AG04449 (cell line): ENCODE measurements around the gene CTAG1A.
"Not testable (repeated sequence)": the region's sequence is repeated elsewhere in the genome, so short reads cannot be mapped to it uniquely, and the experiment has no call there.

Source experiments
- CTCF ChIA-PET: fragments of 350-600 bp; formaldehyde crosslinking; extraction: SDS; loops from one replicate; lab custom pipeline; 2021; ENCODE audit warnings: antibody characterized with exemption; lab: Yijun Ruan, JAX
- POLR2A ChIA-PET: fragments of 400-600, 350-600 bp; formaldehyde crosslinking; extraction: SDS; loops from one replicate; lab custom pipeline; 2020; ENCODE audit warnings: antibody characterized with exemption, inconsistent platforms; lab: Yijun Ruan, JAX
- DNase-seq: peaks from one replicate; pipeline ENCODE4 v3.0.0-alpha.2; 2010; ENCODE audit warnings: low read depth, low spot score
- H3K4me3 ChIP-seq: 2 replicates; pipeline ENCODE4 v1.5.1; 2011; ENCODE audit warnings: low read depth, mild to moderate bottlenecking, control low read depth, low read length
- TF ChIP-seq, protein P1 (sequence below): IDR thresholded peaks from one replicate; pipeline ENCODE4 v1.5.1; 2011; ENCODE audit warnings: mild to moderate bottlenecking, moderate library complexity, low read length, control low read depth, inconsistent platforms; ENCODE audit not compliant: insufficient read depth; ENCODE audit errors: missing control alignments

Gene CTAG1A

DNA sequence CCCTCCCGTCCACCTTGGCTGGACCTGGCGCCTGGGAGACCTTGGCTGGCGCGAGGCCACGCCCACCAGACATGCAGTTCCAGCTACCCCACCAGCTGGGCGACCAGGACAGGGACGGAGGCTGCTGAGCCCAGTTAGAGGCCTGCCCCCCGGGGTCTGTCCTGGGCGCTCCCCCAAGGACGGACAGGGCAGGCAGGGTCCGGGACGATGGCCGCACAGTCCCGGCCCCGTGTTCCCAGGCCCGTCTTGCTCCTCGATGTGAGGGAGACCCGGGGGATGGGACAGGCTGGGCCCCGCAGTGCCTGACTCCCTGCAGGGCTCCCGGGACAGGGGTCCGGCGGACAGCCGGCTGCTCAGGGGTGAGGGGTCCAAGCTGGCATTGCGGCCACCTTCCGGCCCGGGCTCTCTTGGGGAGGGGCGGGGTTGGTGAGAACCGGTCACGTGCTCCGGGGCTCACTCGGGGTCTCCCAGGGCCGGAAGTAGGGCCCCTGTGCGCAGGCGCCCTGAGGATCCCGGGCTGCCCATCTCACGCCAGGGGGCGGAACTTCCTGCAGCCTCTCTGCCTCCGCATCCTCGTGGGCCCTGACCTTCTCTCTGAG lies at the start of gene CTAG1A:
Gene CTAG1A (plus strand): TSS at position 549 of the 599 bp plus-strand sequence. CDS start 74 bp downstream, outside the sequence.
- CTCF ChIA-PET, H3K4me3 ChIP-seq, DNase-seq, POLR2A ChIA-PET: not testable (repeated sequence)

DNA sequence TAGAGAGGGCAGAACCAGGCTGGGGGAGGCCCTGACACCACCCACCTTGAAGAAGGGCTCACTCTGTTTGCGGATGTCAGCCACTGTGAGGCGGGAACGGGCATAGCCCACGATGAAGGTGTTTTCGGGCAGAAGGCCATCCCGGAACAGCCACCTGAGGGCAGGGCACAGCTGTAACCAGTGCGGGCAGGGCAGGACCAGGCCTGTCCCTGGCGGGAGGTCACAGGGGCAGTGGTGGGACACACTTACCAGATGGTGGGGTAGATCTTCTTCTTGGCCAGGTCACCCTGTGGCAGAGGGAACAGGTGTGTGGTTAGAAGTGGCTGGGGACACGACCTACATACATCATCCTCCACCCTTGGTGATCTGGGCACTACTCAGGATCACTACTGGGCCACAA lies 49.0 kb upstream of the CTAG1A start:
- TF ChIP-seq, protein P1, sequence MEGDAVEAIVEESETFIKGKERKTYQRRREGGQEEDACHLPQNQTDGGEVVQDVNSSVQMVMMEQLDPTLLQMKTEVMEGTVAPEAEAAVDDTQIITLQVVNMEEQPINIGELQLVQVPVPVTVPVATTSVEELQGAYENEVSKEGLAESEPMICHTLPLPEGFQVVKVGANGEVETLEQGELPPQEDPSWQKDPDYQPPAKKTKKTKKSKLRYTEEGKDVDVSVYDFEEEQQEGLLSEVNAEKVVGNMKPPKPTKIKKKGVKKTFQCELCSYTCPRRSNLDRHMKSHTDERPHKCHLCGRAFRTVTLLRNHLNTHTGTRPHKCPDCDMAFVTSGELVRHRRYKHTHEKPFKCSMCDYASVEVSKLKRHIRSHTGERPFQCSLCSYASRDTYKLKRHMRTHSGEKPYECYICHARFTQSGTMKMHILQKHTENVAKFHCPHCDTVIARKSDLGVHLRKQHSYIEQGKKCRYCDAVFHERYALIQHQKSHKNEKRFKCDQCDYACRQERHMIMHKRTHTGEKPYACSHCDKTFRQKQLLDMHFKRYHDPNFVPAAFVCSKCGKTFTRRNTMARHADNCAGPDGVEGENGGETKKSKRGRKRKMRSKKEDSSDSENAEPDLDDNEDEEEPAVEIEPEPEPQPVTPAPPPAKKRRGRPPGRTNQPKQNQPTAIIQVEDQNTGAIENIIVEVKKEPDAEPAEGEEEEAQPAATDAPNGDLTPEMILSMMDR, result no peak
- no peak overlapping the region for H3K4me3 ChIP-seq
- DNase-seq, result no peak
- POLR2A ChIA-PET, result no interaction called here
- CTCF ChIA-PET, result interaction anchor here (0.7 to 2.6 kb wide), 8 partner anchors 9 to 137 kb away, joined by 3 to 15 read pairs (median 4); partner anchors contain the start of genes ATP6AP1 and RPL10

DNA sequence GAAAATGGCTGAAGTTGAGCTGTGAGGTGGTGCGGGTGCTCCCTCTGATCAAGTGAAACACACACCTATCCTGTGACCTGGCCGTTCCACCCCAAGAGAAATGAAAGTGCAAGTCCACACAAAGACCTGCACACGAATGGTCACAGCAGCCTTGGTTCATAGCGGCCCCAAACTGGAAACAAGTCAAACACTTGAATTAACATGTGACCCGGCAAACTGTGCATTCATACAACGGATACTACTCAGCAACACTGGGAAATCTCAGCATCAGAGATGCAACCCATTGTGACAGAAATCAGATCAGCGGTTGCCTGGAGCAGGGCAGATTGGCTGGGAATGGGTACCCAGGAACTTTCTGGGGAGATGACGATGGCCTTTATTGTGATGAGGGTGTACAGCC lies 45.9 kb upstream of the CTAG1A start:
- H3K4me3 ChIP-seq, result no peak overlapping the region
- TF ChIP-seq, protein P1, result no peak
- CTCF ChIA-PET, result interaction anchor here (1.5 kb wide), 1 partner anchor 12 kb away, joined by 4 read pairs; no protein-coding TSS in a partner anchor
- POLR2A ChIA-PET, result interaction anchor here (0.6 kb wide), 1 partner anchor 48 kb away, joined by 3 read pairs; the partner anchor contains the start of gene SLC10A3
- DNase-seq, result no peak

DNA sequence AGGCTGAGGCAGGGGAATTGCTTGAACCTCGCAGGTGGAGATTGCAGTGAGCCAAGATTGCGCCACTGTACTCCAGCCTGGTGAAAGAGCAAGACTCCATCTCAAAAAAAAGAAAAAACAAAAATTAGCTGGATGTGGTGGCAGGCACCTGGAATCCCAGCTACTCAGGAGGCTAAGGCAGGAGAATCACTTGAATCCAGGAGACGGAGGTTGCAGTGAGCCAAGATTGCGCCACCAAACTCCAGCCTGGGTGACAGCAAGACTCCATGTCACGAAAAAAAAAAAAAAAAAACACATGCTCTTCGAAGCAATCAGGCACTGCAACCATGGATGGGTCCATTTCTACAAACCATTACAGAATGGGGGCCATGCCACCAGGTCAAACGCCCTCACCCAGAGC lies 44.6 kb upstream of the CTAG1A start:
- not testable (repeated sequence) for DNase-seq, H3K4me3 ChIP-seq
- CTCF ChIA-PET, result interaction anchor here (1.6 kb wide), 1 partner anchor 13 kb away, joined by 11 read pairs; no protein-coding TSS in a partner anchor
- POLR2A ChIA-PET, result interaction anchor here (1.1 kb wide), 1 partner anchor 142 kb away, joined by 3 read pairs; the partner anchor contains the start of gene RPL10

DNA sequence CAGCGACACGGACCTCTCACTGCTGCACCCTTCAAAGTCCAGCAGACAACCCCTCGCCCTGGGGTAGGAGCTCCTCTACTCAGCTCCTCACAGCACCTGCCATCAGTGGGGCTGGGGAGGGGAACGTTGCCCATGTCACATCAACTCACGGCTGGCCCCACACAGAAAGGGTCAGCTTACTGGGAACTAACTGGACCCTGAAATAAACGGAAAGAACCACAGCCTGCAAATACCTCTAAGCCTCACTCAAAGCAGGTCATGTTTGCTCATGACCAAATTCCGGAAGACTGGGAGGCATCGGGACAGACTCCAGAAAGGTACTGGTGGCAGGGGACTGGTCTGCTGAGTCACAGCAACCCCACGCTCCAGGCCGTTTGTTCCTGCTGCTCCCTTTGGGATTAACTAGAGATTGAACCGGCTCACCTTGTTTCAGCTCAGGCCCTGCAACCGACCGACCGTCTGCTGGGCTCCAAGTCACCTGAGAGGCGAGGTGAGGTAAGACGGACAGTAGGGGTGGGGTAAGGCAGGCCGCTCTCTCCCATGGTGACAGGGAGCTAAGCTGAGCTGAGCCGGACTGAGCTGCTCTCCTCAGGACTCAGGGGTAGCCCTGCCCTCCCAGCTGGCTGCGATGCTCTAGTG lies 43.9 kb upstream of the CTAG1A start:
- no peak for DNase-seq
- TF ChIP-seq, protein P1, result no peak
- ChIA-PET POLR2A (interaction anchor here (1.1 kb wide), 1 partner anchor 143 kb away, joined by 3 read pairs; the partner anchor contains the start of gene RPL10), CTCF (interaction anchor here (1.1 to 1.6 kb wide), 3 partner anchors 9 to 53 kb away, joined by 3 to 11 read pairs (median 4); no protein-coding TSS in a partner anchor)
- H3K4me3 ChIP-seq, result no peak overlapping the region

DNA sequence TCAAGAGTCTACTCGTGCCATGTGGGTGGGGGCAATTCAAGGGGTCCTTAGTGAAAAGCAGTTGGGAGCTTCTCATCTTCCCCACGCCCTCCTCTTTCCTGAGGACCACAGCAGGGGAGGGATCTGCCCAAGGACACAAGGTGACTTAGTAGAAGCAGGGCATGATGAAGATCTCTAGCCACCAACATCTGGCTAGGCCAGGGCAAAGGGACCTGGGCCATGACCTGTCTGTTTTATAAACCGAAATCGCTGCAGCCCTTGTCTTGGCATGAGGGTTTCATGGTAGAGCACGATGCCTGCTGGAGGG lies 43.4 kb upstream of the CTAG1A start:
- POLR2A ChIA-PET, result interaction anchor here (1.5 kb wide), 1 partner anchor 170 kb away, joined by 4 read pairs; no protein-coding TSS in a partner anchor
- CTCF ChIA-PET, result interaction anchor here (1.1 to 1.6 kb wide), 3 partner anchors 9 to 54 kb away, joined by 3 to 11 read pairs (median 4); no protein-coding TSS in a partner anchor
- TF ChIP-seq, protein P1, result no peak
- no peak overlapping the region for H3K4me3 ChIP-seq
- DNase-seq, result no peak
